Activated B cell treated with CpG ODN at 0.5 μM for 24 hours (primary cell): Measurements from ENCODE around the gene NFIB. TPM values are rescaled to one million over a fixed set of nuclear protein-coding genes. Genes with fewer than 3 reads are reported as not detected.

Experiments used
- ATAC-seq: fragments of 200-7000 bp; cut with Tn5 transposase; one replicate; pipeline ENCODE4 v1.10.0; 2021; ENCODE audit warnings: low read depth, mild to moderate bottlenecking, moderate library complexity
- CTCF ChIA-PET: fragments of 350-600 bp; sonication (Branson Sonifier 250); formaldehyde crosslinking; loops from one replicate; lab custom pipeline; 2021; ENCODE audit warnings: antibody characterized with exemption; lab: Charles Lee
- POLR2A ChIA-PET: fragments of 350-600 bp; sonication (Branson Sonifier 250); formaldehyde crosslinking; loops from one replicate; lab custom pipeline; 2021; ENCODE audit warnings: antibody characterized with exemption; lab: Charles Lee
- DNase-seq: peaks from one replicate; pipeline ENCODE4 v3.0.0; 2022
- H3K27ac Mint-ChIP-seq: one replicate; pipeline ENCODE4 v1.8.0; 2020; ENCODE audit warnings: mixed read lengths
- H3K27me3 Mint-ChIP-seq: one replicate; pipeline ENCODE4 v1.8.0; 2021; ENCODE audit warnings: mixed read lengths
- H3K36me3 Mint-ChIP-seq: one replicate; pipeline ENCODE4 v1.8.0; 2021; ENCODE audit warnings: low read depth, mixed read lengths
- H3K4me1 Mint-ChIP-seq: one replicate; pipeline ENCODE4 v1.8.0; 2021; ENCODE audit warnings: mixed read lengths
- H3K4me3 Mint-ChIP-seq: one replicate; pipeline ENCODE4 v1.8.0; 2020; ENCODE audit warnings: mild to moderate bottlenecking, mixed read lengths
- H3K9me3 Mint-ChIP-seq: one replicate; pipeline ENCODE4 v1.8.0; 2020; ENCODE audit warnings: mixed read lengths
- CTCF ChIP-seq: fragments of 200-600 bp; IDR thresholded peaks from one replicate; pipeline ENCODE4 v1.8.0; 2022; ENCODE audit warnings: antibody characterized with exemption, mild to moderate bottlenecking
- intact Hi-C: fragments of 100-400 bp; cut with micrococcal nuclease; formaldehyde crosslinking; loops from one replicate; pipeline ENCODE4 v1.15.1; 2024
- total RNA-seq: library from RNA; stranded (reverse); gene quantifications from 2 replicates; pipeline ENCODE4 v1.2.3, GENCODE V29; 2022

Gene NFIB
- total RNA-seq, 1 donor from 2014 or later: not detected

GRCh38 chr9:14350349-14350728 is 36.4 kb upstream of the NFIB start:
- H3K4me3 Mint-ChIP-seq: no peak overlapping the region
- intact Hi-C loops: loop anchor here (5.0 kb wide), 1 partner anchor 783 kb away; no protein-coding TSS in a partner anchor
- H3K9me3 Mint-ChIP-seq: no peaks in the 10 kb centered on the region
- POLR2A ChIA-PET: no interaction called here
- H3K36me3 Mint-ChIP-seq: no peaks in the 10 kb centered on the region
- DNase-seq: no peak
- ATAC-seq: no peak
- CTCF ChIA-PET: interaction anchor here (4.9 kb wide), 1 partner anchor 922 kb away, joined by 53 read pairs; no protein-coding TSS in a partner anchor
- H3K4me1 Mint-ChIP-seq: peaks cover 14% of the 10 kb centered on the region
- H3K27ac Mint-ChIP-seq: no peak overlapping the region
- H3K27me3 Mint-ChIP-seq: peaks cover 67% of the 10 kb centered on the region
- TF ChIP-seq CTCF: no peak

DNA sequence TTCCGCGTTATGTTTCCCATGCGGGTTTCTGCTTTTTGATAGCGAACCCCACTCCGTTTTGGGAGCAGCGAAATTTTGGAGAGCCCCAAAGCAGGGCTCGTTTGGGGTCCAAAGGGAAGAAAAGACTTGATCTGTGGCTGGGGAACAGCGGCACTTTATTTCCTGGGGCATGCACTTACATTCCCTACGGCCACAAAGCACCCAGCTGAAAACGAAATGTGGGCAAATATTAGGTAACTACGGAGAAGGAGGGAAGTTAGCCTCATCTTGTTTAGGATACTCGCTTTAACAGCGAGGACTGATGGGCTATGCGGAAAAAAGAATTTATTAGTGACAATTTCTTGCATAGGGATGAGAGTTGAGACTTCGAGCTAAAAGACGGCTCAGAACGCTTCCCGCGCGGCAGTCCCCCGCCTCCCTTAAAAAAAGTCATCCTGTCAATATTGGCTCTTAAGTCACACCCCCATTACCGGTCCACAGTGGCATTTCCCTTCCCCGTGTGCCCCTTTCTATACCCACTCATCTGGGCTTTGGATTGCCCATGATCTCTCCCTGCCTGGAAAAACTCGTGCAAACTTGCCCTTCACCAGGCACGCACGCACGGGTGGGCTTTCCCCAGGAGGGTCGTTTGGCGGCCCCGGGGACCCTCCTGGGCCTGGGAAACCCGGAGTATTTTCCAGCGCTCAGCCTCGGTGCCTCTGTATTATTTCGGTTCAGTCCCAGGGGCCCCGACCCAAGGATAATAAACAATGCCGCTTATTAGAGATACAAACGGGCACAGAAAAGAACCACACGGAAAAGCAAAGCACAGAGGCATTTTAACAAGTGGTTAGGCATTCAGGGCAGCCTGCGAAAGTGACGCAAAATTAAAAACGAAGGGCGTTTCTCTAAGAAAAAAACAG is 35.8 kb upstream of the NFIB start:
- ATAC-seq: no peak
- intact Hi-C loops: loop anchor here (2.0 to 5.0 kb wide), 2 partner anchors 37 to 782 kb away; no protein-coding TSS in a partner anchor
- no peak for DNase-seq
- ChIA-PET POLR2A (no interaction called here), CTCF (no interaction called here)
- Mint-ChIP-seq H3K27ac (no peak overlapping the region), H3K36me3 (no peaks in the 10 kb centered on the region), H3K4me3 (no peak overlapping the region), H3K4me1 (peaks cover 16% of the 10 kb centered on the region), H3K9me3 (no peaks in the 10 kb centered on the region), H3K27me3 (peaks cover 67% of the 10 kb centered on the region)
- no peak for TF ChIP-seq CTCF

DNA sequence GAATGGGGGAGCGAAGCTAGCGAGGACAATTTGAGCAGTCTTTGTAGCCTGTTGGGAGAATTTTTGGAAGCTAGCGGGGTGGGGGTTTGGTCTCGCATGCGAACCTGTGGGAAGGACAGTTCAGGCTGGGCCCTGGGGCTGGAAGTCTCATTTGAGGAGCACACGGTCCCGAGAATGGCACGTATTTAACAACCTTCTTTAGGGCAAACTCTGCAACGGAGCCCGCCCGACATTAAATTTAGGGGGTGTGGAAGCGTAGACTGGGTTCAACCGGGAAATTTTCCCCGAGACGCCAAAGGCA is 35.2 kb upstream of the NFIB start:
- Mint-ChIP-seq H3K36me3 (no peaks in the 10 kb centered on the region), H3K27me3 (peaks cover 64% of the 10 kb centered on the region), H3K27ac (no peak overlapping the region), H3K4me3 (no peak overlapping the region), H3K9me3 (no peaks in the 10 kb centered on the region), H3K4me1 (peaks cover 16% of the 10 kb centered on the region)
- intact Hi-C loops: loop anchor here (2.0 kb wide), 1 partner anchor 36 kb away; no protein-coding TSS in a partner anchor
- TF ChIP-seq CTCF: no peak
- ATAC-seq (no peak), DNase-seq (no peak)
- ChIA-PET CTCF (no interaction called here), POLR2A (no interaction called here)

GRCh38 chr9:14348373-14349145 is 34.6 kb upstream of the NFIB start:
- no peak for DNase-seq
- H3K36me3 Mint-ChIP-seq: no peaks in the 10 kb centered on the region
- TF ChIP-seq CTCF: no peak
- intact Hi-C loops: loop anchor here (2.0 kb wide), 1 partner anchor 36 kb away; no protein-coding TSS in a partner anchor
- ATAC-seq: no peak
- no peak overlapping the region for H3K27ac Mint-ChIP-seq
- peaks cover 16% of the 10 kb centered on the region for H3K4me1 Mint-ChIP-seq
- H3K27me3 Mint-ChIP-seq: peaks cover 64% of the 10 kb centered on the region
- H3K4me3 Mint-ChIP-seq: no peak overlapping the region
- CTCF ChIA-PET: no interaction called here
- no peaks in the 10 kb centered on the region for H3K9me3 Mint-ChIP-seq
- POLR2A ChIA-PET: no interaction called here

- no peak overlapping the region for H3K4me3 Mint-ChIP-seq
- H3K4me1 Mint-ChIP-seq: peaks cover 16% of the 10 kb centered on the region
- TF ChIP-seq CTCF: no peak
- H3K9me3 Mint-ChIP-seq: no peaks in the 10 kb centered on the region
- intact Hi-C loops: loop anchor here (2.0 kb wide), 1 partner anchor 35 kb away; no protein-coding TSS in a partner anchor
- ChIA-PET CTCF (no interaction called here), POLR2A (no interaction called here)
- no peak overlapping the region for H3K27ac Mint-ChIP-seq
- peaks cover 59% of the 10 kb centered on the region for H3K27me3 Mint-ChIP-seq
- H3K36me3 Mint-ChIP-seq: no peaks in the 10 kb centered on the region
- no peak for DNase-seq
- ATAC-seq: no peak
These were observed 34.1 kb upstream of the NFIB start for GRCh38 chr9:14348123-14348372.
